ENCODE measurements around the gene NOXO1.
A peak's percentile ranks its signal among the peaks of the same experiment; 100 is the strongest.
"Not testable (repeated sequence)": the region's sequence is repeated elsewhere in the genome, so short reads cannot be mapped to it uniquely, and the experiment has no call there.

NOXO1 gene

DNA sequence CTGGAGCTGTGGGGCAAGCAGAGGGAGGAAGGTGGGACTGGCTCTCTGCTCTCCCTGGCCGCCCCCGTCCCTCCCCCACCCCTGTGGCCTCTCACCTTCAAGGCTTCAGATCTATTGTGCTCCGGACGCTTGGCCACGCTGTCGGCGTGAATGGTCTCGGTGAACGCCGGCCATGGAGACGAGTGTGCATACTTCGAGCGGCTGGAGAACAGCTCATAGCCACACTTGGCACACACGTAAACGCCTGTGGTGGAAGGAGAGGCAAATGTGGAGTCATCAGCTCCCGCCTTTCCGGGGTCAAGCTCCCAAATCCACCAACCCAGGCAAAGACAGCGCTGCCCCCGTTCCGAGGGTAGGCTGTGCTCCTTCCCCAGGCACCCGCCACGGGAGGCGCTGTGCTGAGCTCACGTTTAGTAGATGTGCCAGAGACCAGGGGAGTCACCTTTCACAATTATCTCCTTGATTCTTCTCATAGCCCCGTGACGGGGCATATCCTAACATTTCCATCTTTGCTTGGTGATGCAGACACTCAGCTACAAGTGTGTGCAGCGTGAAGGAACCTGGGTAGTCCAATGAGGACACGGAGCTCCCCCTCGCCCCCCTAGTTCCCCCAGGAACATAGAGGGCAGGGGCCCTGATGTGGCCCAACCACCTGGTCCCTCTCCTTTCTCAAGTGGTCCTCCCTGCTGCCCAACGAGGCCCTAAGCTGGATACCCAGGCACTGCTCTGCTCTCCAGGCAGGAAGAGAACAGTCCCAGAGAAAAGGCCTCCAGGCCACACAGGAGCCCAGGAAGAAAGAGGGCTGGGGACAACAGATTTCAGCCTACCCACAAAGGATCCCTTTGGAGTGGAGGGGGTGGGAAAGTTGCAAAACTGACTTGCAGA lies 39.9 kb downstream of the NOXO1 start:
- no peak for DNase-seq

DNA sequence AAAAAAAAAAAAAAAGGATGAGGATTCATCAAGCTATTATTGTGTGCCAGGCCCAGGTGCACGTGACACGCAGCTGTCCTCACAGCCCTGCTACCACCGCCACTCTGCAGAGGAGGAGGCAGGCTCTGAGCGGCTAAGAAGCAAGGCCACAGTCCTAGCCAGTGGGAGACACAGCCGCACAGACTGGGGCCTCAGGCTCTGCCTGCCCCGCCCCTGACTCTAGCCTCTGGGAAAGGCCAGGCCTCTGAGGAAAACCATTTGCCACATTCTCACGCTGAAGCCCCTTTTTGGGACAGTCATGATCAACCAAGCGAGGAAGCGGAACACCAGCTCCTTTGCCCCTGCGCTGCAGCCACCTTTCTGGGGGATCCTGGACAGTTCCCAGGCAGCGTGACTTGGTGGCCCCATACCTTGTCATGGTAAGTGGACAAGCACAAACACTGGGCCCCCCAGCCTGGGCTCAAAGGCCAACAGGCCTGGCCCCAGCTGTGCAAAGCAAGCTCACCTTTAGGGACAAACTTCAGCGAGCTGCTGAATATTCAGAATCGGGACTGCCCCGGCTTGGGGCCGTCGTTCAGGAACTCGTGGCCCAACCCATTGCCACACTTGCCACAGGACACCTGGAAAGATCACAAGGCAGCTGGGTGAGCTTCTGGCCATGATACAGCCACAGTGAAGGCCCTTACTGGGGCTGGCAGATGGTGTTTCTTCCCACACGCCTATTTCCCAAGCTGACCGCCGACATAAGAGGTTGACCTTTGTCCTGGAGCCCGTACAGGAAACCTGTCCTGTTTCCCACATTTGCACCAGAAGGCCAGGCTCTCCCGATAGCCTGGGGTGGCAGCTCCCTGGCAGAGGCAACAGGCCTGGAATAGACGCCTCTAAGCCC lies 40.8 kb downstream of the NOXO1 start:
- no peak for DNase-seq

DNA sequence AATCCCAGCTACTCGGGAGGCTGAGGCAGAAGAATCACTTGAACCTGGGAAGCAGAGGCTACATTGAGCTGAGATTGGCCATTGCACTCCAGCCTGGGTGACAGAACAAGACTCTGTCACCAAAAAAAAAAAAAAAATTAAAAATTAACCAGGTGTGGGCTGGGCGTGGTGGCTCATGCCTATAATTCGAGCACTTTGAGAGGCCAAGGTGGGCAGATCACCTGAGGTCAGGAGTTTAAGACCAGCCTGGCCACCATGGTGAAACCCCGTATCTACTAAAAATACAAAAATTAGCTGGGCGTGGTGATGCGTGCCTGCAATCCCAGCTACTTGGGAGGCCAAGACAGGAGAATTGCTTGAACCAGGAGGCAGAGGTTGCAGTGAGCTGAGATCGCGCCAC lies 41.4 kb downstream of the NOXO1 start:
- DNase-seq = not testable (repeated sequence)

DNA sequence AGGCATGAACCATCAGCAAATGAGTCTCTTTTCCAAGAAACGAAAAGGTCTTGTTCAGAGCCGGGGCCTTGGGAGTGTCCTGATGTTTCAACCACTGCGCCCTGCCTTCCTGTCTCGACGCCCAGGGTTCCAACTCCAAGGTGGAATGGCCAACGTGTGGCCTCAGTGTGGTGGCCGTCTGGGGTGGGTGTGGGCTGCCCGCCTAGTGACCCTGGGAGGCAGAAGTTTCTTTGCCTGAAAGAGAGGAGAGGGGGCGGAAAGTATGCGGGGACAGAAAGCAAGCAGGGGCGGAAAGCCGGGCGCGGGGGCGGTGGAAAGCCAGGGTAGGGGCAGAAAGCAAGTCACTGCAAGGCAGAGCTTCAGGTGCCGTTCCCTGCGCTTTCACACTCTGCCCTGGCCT lies 42.4 kb downstream of the NOXO1 start:
- no peak for DNase-seq

DNA sequence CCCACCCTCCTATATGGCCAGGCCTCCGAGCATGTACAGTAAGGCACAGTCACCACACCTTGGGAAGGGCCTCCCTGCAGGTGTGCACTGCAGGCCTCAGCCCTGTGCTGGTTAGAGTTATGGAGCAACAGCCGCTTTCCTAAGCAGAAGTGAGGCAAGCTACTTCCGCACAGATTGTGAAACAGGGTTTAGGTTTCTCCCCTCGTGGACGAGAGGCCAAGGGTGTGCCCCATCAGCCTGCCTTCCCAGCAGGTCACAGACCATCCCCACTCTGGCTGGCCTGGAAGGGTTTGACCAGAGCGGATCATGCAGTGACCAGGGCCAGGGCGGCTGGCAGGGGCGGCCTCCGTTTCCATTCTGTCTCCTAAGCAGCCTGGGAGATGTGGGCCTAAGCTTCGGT lies 43.0 kb downstream of the NOXO1 start:
- no peak for DNase-seq

DNA sequence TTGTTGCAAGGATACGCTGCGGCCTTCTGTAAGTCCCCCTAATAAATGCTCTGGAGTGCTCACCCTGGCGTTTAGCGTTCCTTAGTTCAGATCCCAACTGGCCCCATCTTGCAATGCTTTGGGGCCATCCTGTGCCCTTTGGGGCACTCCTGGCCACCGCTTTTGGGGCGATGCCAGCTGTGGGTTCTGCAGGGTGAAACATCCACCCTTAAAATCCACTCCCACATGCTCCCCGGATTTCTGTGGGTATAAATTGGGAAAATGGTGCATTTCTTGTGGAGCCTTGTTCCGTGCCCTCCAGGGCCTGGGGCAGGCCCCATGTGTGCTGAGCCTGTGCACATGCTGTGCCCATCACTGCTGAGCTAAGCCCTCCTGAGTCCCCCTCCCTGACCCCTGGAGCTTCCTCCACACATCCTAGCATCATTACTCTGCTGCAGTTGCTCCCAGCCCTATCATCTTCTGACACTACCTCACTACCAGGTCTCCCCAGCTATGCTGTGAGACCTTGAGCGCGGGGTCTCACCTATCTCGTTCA lies 44.3 kb downstream of the NOXO1 start:
- DNase-seq = no peak

DNA sequence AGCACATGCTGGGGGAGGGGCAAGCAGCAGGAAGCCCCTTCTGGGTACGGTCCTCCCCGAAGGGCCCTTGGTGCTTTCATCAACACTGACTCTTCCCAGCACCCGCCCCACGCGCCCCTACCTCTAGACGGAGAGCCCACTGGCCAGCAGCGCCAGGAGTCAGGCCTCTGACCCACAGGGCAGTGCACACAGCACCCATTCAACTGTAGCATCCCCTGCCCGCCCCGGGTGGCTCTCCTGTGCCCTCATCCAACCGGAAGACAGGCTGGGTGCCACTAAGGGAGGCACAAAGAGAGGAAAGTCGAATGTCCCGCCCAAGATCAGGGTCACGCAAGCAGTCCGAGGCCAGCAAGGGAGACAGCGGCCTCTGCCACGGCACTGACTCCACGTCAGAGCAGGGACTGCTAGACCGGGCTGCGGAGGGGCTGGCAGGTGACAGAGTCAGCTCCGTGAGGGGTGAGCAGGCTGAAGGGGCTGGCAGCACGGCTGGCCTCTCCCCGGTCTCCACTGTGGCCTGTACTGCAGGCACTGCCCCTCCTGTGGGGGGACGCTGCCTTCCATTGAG lies 48.1 kb downstream of the NOXO1 start:
- peak; percentile 19 for DNase-seq

DNA sequence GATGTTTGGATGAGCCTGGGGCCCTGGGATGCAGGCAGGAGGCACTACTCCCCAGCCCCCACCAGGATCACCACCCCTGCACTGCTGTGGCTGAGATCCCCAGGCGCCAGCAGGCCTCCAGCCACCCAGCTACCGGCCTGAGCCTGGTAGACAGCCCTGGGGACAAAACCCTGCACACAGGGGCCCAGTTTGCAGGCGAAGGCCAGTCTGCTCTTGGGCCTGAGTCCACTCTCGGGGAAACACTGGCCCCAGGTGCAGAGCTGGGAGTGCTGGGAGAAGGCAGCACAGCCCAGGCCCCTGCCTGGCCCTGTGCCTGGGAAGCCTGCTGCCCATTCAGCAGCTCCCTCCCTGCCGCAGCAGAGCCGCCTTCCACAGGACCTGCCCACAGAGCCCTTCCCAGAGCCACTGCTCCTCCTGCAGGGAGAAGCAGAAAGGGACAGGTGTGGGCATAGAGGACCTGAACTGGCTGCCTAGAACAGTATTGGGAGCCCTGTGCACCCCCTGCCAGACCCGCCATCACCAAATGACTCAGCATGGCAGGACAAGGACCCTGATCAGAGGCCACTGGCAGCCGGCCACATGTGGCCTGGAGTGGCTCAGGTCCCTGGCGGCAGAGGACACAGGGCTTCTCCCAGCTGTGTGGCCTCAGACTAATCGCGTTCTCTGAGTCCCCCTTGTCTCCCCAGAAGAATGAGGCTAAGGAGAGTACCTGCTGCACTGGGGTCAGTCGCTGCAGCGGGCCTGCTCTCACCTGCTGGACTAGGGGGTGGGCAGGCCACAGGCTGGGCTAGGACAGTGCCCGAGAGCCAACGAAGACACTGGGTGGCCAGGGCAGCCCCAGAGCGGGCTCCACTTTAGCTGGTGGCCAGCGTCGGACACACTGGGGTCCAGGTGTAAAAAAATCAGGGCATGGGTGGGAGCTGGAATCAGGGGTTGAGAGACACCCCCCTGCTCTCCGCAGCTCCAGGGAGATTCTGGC lies 48.9 kb downstream of the NOXO1 start:
- DNase-seq = no peak

DNA sequence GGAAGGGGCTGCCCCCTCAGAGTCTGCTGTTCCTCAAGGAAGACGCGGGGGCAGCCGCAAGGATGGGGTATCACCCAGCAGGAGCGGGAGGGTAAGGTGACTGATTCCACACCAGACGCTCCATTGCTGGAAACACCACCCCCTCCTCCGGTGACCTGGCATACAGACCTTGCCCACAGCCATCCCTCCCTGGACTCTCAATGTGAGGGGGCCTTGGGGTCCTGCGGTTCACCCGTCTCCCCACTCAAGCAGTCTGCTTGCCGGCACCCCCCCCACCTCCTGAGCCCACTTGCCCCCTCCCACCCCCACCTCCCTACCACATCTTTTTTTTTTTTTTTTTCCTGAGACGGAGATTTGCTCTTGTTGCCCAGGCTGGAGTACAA lies 50.9 kb downstream of the NOXO1 start:
- no peak for DNase-seq

DNA sequence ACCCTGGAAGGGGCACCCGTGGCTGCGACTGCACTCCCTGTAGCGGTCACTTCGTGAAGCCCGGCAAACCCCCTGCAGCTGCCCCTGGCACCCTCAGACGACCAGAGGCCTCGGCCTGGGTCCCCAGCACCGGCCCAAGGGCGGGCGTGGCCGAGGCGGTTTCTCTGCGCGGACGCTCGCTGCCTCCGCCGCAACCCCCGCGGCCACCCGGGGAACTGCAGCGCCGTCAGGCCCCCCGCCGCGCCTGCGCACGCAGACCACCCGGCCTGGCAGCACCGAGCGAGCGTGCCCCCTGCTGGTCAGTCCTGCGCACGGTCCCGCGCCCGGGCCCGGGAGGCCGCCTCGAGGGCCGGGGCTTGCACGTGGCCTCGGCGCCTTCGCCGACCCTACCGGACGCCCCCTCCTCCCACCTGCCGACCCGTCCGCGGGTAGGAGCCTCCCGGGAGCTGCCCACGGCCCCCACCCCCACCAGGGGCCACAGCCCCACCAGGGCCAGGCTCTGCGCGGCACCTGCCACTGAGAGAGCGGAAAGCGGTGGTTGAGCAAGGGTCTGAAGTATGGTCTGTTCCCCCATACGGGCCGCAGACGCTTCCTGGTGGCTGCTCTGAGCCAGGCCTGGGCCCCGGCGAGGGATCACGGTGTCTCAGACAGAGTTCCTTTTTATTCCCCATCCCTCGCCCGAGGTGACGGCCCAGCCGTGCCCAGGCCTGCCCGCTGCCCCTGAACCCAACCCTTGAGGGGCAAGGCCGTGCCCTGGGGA lies 51.5 kb downstream of the NOXO1 start:
- DNase-seq = peak; percentile 90

DNA sequence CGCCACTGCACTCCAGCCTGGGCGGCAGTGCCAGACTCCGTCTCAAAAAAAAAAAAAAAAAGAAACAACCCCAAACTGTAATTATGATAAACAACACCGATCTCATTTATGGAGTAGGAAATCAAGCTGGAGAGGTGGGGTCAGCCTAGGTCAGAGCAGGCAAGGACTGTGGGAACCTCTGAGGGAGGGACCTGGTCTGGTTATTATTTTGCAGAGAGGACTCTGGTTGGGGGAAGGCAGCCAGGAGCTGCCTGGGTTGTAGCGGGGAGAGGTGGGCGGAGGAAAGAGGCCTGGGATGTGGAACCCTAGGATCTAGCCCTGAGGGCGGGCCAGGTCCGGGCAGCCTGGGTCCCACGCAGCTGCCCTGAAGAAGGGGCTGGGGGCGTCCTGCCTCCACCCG lies 52.2 kb downstream of the NOXO1 start:
- no peak for DNase-seq
